ENCODE measurements around the gene PHF12. TPM values are rescaled to one million over a fixed set of nuclear protein-coding genes. Genes with fewer than 3 reads are reported as not detected.

The PHF12 gene
- total RNA-seq, 1 donor from 2014 or later, result 40.0 TPM

GRCh38 chr17:28944862-28945741, 6.2 kb downstream of the PHF12 start:
- intact Hi-C loops (cut with DNase I), result no loop called here
- TF ChIP-seq CTCF (IDR thresholded peaks at IDR 0.05), result no peak
- Histone ChIP-seq H3K4me1 (peaks cover 52% of the 10 kb centered on the region), H3K27me3 (no peaks in the 10 kb centered on the region), H3K4me3 (no peak overlapping the region), H3K27ac (no peak overlapping the region), H3K36me3 (peaks cover 10% of the 10 kb centered on the region), H3K9me3 (no peaks in the 10 kb centered on the region)
- ATAC-seq, result no peak
- DNase-seq, result no peak

- no peak for ATAC-seq
- peaks cover 59% of the 10 kb centered on the region for H3K4me1 ChIP-seq
- H3K27me3 ChIP-seq, result no peaks in the 10 kb centered on the region
- H3K36me3 ChIP-seq, result peaks cover 10% of the 10 kb centered on the region
- intact Hi-C loops (cut with DNase I), result no loop called here
- H3K27ac ChIP-seq, result no peak overlapping the region
- no peak for DNase-seq
- H3K9me3 ChIP-seq, result no peaks in the 10 kb centered on the region
- H3K4me3 ChIP-seq, result no peak overlapping the region
- no peak for TF ChIP-seq CTCF (IDR thresholded peaks at IDR 0.05)
Measured at GRCh38 chr17:28944343-28944742, 7.0 kb downstream of the PHF12 start.

- Histone ChIP-seq H3K4me1 (peaks cover 64% of the 10 kb centered on the region), H3K9me3 (no peaks in the 10 kb centered on the region), H3K36me3 (peaks cover 10% of the 10 kb centered on the region), H3K27me3 (no peaks in the 10 kb centered on the region), H3K27ac (no peak overlapping the region), H3K4me3 (no peak overlapping the region)
- intact Hi-C loops (cut with DNase I), result no loop called here
- no peak for TF ChIP-seq CTCF (IDR thresholded peaks at IDR 0.05)
- DNase-seq (no peak), ATAC-seq (no peak)
Measured at GRCh38 chr17:28942925-28943324, 8.4 kb downstream of the PHF12 start.

- Histone ChIP-seq H3K4me1 (peaks cover 64% of the 10 kb centered on the region), H3K27ac (no peak overlapping the region), H3K4me3 (no peak overlapping the region), H3K27me3 (no peaks in the 10 kb centered on the region), H3K9me3 (no peaks in the 10 kb centered on the region), H3K36me3 (peaks cover 10% of the 10 kb centered on the region)
- intact Hi-C loops (cut with DNase I), result no loop called here
- no peak for DNase-seq
- no peak for TF ChIP-seq CTCF (IDR thresholded peaks at IDR 0.05)
- no peak for ATAC-seq
Measured at GRCh38 chr17:28941251-28941650, 10.1 kb downstream of the PHF12 start.

- Histone ChIP-seq H3K4me3 (no peak overlapping the region), H3K27ac (no peak overlapping the region), H3K36me3 (peaks cover 10% of the 10 kb centered on the region), H3K9me3 (no peaks in the 10 kb centered on the region), H3K27me3 (no peaks in the 10 kb centered on the region), H3K4me1 (peaks cover 64% of the 10 kb centered on the region)
- intact Hi-C loops (cut with DNase I), result no loop called here
- DNase-seq (no peak), ATAC-seq (peak; percentile 53)
- no peak for TF ChIP-seq CTCF (IDR thresholded peaks at IDR 0.05)
Measured at GRCh38 chr17:28940675-28941074, 10.6 kb downstream of the PHF12 start.
